ENCODE data around the gene ZNF516. TPM values are rescaled to one million over a fixed set of nuclear protein-coding genes. Genes with fewer than 3 reads are reported as not detected.

Gene ZNF516
- total and polyA plus RNA-seq, 2 experiments from 2014 or later: 18.2 to 29.2 TPM

DNA sequence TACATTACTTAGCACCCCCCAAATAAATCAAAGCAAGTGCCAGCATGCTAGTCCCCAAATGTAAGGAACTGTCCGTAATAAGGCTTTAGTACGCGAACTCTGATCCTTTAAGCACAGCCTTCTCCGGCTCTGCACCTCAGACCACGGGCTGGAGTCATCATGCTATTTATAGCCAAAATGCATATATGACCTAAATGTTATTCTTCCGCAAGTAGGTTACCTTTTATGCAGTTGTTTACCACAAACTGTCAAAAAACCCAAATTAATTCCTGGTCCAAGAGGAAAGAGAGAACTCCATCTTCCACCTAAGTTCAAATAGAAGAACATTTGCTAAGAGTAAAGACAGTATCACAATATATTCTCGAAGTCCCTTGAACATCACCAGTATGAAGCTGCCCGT is 42.7 kb downstream of the ZNF516 start:
- TF ChIP-seq EZH2phosphoT487 (IDR thresholded peaks at IDR 0.05; ENCODE audit: low read depth, severe bottlenecking, unreplicated experiment) (no peak), EZH2 (IDR thresholded peaks at IDR 0.05; ENCODE audit: borderline replicate concordance) (no peak)
- TF ChIP-seq, protein P1, sequence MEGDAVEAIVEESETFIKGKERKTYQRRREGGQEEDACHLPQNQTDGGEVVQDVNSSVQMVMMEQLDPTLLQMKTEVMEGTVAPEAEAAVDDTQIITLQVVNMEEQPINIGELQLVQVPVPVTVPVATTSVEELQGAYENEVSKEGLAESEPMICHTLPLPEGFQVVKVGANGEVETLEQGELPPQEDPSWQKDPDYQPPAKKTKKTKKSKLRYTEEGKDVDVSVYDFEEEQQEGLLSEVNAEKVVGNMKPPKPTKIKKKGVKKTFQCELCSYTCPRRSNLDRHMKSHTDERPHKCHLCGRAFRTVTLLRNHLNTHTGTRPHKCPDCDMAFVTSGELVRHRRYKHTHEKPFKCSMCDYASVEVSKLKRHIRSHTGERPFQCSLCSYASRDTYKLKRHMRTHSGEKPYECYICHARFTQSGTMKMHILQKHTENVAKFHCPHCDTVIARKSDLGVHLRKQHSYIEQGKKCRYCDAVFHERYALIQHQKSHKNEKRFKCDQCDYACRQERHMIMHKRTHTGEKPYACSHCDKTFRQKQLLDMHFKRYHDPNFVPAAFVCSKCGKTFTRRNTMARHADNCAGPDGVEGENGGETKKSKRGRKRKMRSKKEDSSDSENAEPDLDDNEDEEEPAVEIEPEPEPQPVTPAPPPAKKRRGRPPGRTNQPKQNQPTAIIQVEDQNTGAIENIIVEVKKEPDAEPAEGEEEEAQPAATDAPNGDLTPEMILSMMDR (IDR thresholded peaks at IDR 0.05; ENCODE audit: poor library complexity): no peak
- Histone ChIP-seq H3K27ac (peak overlapping the region; percentile 90), H2AFZ (no peak overlapping the region), H3K4me1 (ENCODE audit: insufficient read depth) (peaks cover 76% of the 10 kb centered on the region), H3K4me2 (peak overlapping the region; percentile 92), H3K27me3 (no peaks in the 10 kb centered on the region), H3K9me3 (ENCODE audit: low read depth) (no peaks in the 10 kb centered on the region), H3K4me3 (no peak overlapping the region), H3K9me2 (replicated peaks; ENCODE audit: insufficient read depth) (no peaks in the 10 kb centered on the region), H3K79me2 (peaks cover 99% of the 10 kb centered on the region), H4K20me1 (ENCODE audit: insufficient read depth, poor library complexity, severe bottlenecking) (peaks cover 56% of the 10 kb centered on the region), H3K36me3 (replicated peaks; ENCODE audit: insufficient read depth, low read depth) (no peaks in the 10 kb centered on the region)
- 45% methylated on average over 8 of the region's 8 CpGs for WGBS (ENCODE audit: low lambda C conversion rate, missing lambda C conversion rate)
- DNase-seq (ENCODE audit: low spot score): no peak

DNA sequence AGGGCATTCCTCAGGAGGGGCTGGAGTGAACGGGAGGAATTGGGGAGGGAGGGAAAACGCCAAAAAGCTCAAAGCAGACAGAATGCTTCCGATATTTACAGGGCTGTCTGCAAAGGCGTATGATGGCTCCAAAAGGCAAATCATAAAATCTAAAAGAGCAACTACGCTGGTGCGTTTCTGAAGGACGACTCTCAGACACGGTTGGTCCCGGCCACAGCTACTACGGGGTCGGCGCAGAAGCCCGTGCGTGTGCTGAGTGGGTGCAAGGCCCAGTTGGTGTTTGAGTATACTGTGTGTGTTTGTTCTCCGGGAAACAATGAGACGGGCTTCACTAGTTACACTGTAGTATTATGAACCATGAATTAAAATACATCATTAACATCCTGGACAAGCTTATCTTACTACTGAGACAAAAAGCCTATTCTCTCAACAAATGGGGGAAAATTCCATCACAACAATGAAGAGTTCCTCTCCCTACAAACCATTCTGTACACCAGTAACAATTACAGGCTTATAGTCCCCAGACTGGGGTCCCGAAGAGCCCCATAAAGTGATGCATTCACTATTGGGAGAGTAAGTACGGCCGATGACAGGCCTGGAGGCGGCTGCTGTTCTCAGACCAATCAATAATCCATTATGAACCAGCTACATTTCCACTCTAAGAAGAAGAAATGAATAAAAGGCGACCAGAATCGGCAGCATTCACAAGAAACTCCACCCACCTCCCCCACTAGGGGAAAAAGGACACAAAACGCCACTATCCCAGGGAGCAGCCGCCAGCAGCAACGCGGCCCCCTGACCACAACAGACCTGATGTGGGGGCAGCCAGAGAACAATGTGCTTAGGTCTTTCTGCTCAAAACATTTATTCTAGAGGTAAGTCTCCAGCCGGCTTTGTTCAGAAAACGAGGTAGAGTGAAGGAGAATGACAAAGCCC is 43.4 kb downstream of the ZNF516 start:
- TF ChIP-seq EZH2phosphoT487 (IDR thresholded peaks at IDR 0.05; ENCODE audit: low read depth, severe bottlenecking, unreplicated experiment): no peak
- TF ChIP-seq, protein P1 (IDR thresholded peaks at IDR 0.05; ENCODE audit: poor library complexity): no peak
- no peak for TF ChIP-seq EZH2 (IDR thresholded peaks at IDR 0.05; ENCODE audit: borderline replicate concordance)
- no peaks in the 10 kb centered on the region for H3K9me2 ChIP-seq (replicated peaks; ENCODE audit: insufficient read depth)
- H2AFZ ChIP-seq: peak overlapping the region; percentile 6
- no peak for DNase-seq (ENCODE audit: low spot score)
- H3K27ac ChIP-seq: peak overlapping the region; percentile 90
- peaks cover 50% of the 10 kb centered on the region for H4K20me1 ChIP-seq (ENCODE audit: insufficient read depth, poor library complexity, severe bottlenecking)
- H3K4me3 ChIP-seq: peak overlapping the region; percentile 26
- peak overlapping the region; percentile 92 for H3K4me2 ChIP-seq
- no peaks in the 10 kb centered on the region for H3K27me3 ChIP-seq
- no peaks in the 10 kb centered on the region for H3K36me3 ChIP-seq (replicated peaks; ENCODE audit: insufficient read depth, low read depth)
- H3K79me2 ChIP-seq: peaks cover 99% of the 10 kb centered on the region
- H3K4me1 ChIP-seq (ENCODE audit: insufficient read depth): peaks cover 81% of the 10 kb centered on the region
- WGBS (ENCODE audit: low lambda C conversion rate, missing lambda C conversion rate): 32% methylated on average over 28 of the region's 28 CpGs
- H3K9me3 ChIP-seq (ENCODE audit: low read depth): no peaks in the 10 kb centered on the region

DNA sequence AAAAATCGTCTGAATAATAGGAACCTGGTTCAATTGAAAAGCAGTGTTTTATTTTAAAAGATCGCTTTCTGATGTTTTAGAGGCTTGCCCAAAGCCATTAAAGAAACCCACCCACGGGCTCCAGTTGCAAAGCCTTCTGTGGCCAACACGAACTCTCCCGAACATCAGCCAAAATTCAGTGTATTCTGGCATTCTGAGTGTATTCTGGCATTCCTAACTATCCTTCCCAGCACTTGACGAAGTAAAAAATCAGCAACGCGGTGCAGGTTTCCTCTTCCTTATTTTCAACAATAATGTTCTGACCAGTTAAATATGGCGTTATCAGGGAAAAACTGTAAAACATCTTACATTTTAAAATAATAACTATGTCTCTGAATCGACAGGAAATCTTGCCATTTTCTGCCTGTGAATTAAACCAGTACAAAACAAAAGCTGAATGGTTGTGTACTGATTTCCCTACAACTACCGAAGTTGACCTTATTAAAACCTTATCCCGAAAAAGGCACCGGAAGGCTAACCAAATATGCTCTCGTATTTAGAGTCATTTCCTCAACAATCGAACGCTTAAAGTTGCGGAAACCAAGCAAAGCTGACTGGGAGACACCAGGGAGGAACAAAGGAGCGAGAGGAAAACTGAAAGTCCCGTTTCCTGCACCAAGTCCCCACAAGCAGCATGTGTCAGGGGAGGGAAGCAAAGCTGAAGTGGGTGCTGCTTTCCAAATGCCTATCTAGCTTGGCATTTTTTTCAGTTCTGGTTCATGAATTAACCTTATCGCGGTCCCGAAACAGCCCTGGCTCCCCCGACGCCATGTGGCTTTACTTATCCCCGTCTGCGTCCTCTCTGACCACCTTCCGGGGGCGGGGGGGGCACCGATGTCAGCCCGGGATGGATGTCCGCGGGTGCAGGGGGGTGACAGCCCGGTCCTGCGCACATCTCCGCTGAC is 44.3 kb downstream of the ZNF516 start:
- Histone ChIP-seq H3K9me2 (replicated peaks; ENCODE audit: insufficient read depth) (no peaks in the 10 kb centered on the region), H3K9me3 (ENCODE audit: low read depth) (no peaks in the 10 kb centered on the region), H3K79me2 (peaks cover 99% of the 10 kb centered on the region), H4K20me1 (ENCODE audit: insufficient read depth, poor library complexity, severe bottlenecking) (peaks cover 49% of the 10 kb centered on the region), H3K27me3 (no peaks in the 10 kb centered on the region), H2AFZ (peak overlapping the region; percentile 6), H3K4me1 (ENCODE audit: insufficient read depth) (peaks cover 90% of the 10 kb centered on the region), H3K4me3 (peak overlapping the region; percentile 26), H3K4me2 (peak overlapping the region; percentile 92), H3K36me3 (replicated peaks; ENCODE audit: insufficient read depth, low read depth) (no peaks in the 10 kb centered on the region), H3K27ac (peak overlapping the region; percentile 90)
- 16% methylated on average over 31 of the region's 35 CpGs for WGBS (ENCODE audit: low lambda C conversion rate, missing lambda C conversion rate)
- TF ChIP-seq, protein P1 (IDR thresholded peaks at IDR 0.05; ENCODE audit: poor library complexity): no peak
- no peak for TF ChIP-seq EZH2phosphoT487 (IDR thresholded peaks at IDR 0.05; ENCODE audit: low read depth, severe bottlenecking, unreplicated experiment)
- TF ChIP-seq EZH2 (IDR thresholded peaks at IDR 0.05; ENCODE audit: borderline replicate concordance): no peak
- peak; percentile 34 for DNase-seq (ENCODE audit: low spot score)

All from hepatocyte (in vitro differentiated cells).